Upper lobe of right lung (tissue), 1 donor: ENCODE measurements around the gene LRRC71. TPM values are rescaled to one million over a fixed set of nuclear protein-coding genes. Genes with fewer than 3 reads are reported as not detected.

ENCODE experiments used
- ATAC-seq: fragments of 200-7000 bp; cut with Tn5 transposase; one replicate; pipeline ENCODE4 v1.9.1; 2020; ENCODE audit warnings: mild to moderate bottlenecking, moderate library complexity
- DNase-seq: peaks from one replicate; pipeline ENCODE4 v3.0.0-alpha.2; 2020
- H3K27ac ChIP-seq: fragments of 200-600 bp; one replicate; pipeline ENCODE4 v1.8.0; 2022
- H3K27me3 ChIP-seq: fragments of 200-600 bp; one replicate; pipeline ENCODE4 v1.8.0; 2022; ENCODE audit warnings: mild to moderate bottlenecking
- H3K36me3 ChIP-seq: fragments of 200-600 bp; one replicate; pipeline ENCODE4 v1.8.0; 2022
- H3K4me1 ChIP-seq: fragments of 200-600 bp; one replicate; pipeline ENCODE4 v1.8.0; 2022
- H3K4me3 ChIP-seq: fragments of 200-600 bp; one replicate; pipeline ENCODE4 v1.8.0; 2022; ENCODE audit warnings: mild to moderate bottlenecking
- H3K9me3 ChIP-seq: fragments of 200-600 bp; one replicate; pipeline ENCODE4 v1.8.0; 2022
- CTCF ChIP-seq: fragments of 200-600 bp; IDR thresholded peaks from one replicate; pipeline ENCODE4 v1.8.0; 2022; ENCODE audit warnings: antibody characterized with exemption
- intact Hi-C: fragments of 100-400 bp; cut with DNase I; formaldehyde crosslinking; loops from one replicate; pipeline ENCODE4 v1.11.0; 2022
- total RNA-seq: library from RNA; stranded (reverse); fragmentation: NEBNext Ultra II Directional; extraction: Animal tissue kit (Norgen Biotek cat#: 25700); gene quantifications from one replicate; pipeline ENCODE4 v1.2.1, GENCODE V29; 2021
- donor health status: DM: no; HTN: yes; CAD: no; lungs with severe emphysema.

Gene LRRC71
- total RNA-seq, 1 donor from 2014 or later = 0.26 TPM

- H3K36me3 ChIP-seq = peaks cover 99% of the 10 kb centered on the region
- H3K4me3 ChIP-seq = no peak overlapping the region
Measured at GRCh38 chr1:156944848-156945247, 24.4 kb downstream of the LRRC71 start.

GRCh38 chr1:156945881-156946661, 25.6 kb downstream of the LRRC71 start:
- H3K4me3 ChIP-seq = no peak overlapping the region
- no peaks in the 10 kb centered on the region for H3K27me3 ChIP-seq
- DNase-seq = no peak
- peaks cover 99% of the 10 kb centered on the region for H3K36me3 ChIP-seq
- H3K4me1 ChIP-seq = no peaks in the 10 kb centered on the region
- no peaks in the 10 kb centered on the region for H3K9me3 ChIP-seq
- H3K27ac ChIP-seq = no peak overlapping the region
- ATAC-seq = no peak
- no peak for TF ChIP-seq CTCF
- intact Hi-C loops = no loop called here

More at GRCh38 chr1:156944848-156945247, 24.4 kb downstream of the LRRC71 start:
- H3K4me1 ChIP-seq = no peaks in the 10 kb centered on the region
- ATAC-seq (no peak), DNase-seq (no peak)
- H3K27me3 ChIP-seq = no peaks in the 10 kb centered on the region
- intact Hi-C loops = no loop called here
- no peak for TF ChIP-seq CTCF
- H3K27ac ChIP-seq = no peak overlapping the region
- no peaks in the 10 kb centered on the region for H3K9me3 ChIP-seq

- Histone ChIP-seq H3K27me3 (no peaks in the 10 kb centered on the region), H3K36me3 (peaks cover 98% of the 10 kb centered on the region), H3K9me3 (no peaks in the 10 kb centered on the region), H3K4me1 (no peaks in the 10 kb centered on the region), H3K4me3 (no peak overlapping the region), H3K27ac (no peak overlapping the region)
- no peak for TF ChIP-seq CTCF
- DNase-seq (no peak), ATAC-seq (no peak)
- intact Hi-C loops = no loop called here
Measured at GRCh38 chr1:156947127-156947526, 26.7 kb downstream of the LRRC71 start.

GRCh38 chr1:156947818-156948525, 27.5 kb downstream of the LRRC71 start:
- Histone ChIP-seq H3K9me3 (no peaks in the 10 kb centered on the region), H3K27me3 (no peaks in the 10 kb centered on the region), H3K27ac (no peak overlapping the region), H3K36me3 (peaks cover 99% of the 10 kb centered on the region), H3K4me1 (no peaks in the 10 kb centered on the region), H3K4me3 (no peak overlapping the region)
- ATAC-seq (no peak), DNase-seq (no peak)
- intact Hi-C loops = no loop called here
- TF ChIP-seq CTCF = no peak

GRCh38 chr1:156948708-156949107, 28.3 kb downstream of the LRRC71 start:
- peaks cover 97% of the 10 kb centered on the region for H3K36me3 ChIP-seq
- DNase-seq (no peak), ATAC-seq (no peak)
- H3K27me3 ChIP-seq = no peaks in the 10 kb centered on the region
- H3K27ac ChIP-seq = no peak overlapping the region
- H3K4me1 ChIP-seq = no peaks in the 10 kb centered on the region
- no peak overlapping the region for H3K4me3 ChIP-seq
- TF ChIP-seq CTCF = no peak
- intact Hi-C loops = no loop called here
- H3K9me3 ChIP-seq = no peaks in the 10 kb centered on the region
